ENCODE measurements around the gene PDE10A. TPM values are rescaled to one million over a fixed set of nuclear protein-coding genes. Genes with fewer than 3 reads are reported as not detected.

The PDE10A gene
- total RNA-seq, 4 donors from 2014 or later, result 2.7 to 8.8 (median 7.0) TPM

- TF ChIP-seq, protein P1, sequence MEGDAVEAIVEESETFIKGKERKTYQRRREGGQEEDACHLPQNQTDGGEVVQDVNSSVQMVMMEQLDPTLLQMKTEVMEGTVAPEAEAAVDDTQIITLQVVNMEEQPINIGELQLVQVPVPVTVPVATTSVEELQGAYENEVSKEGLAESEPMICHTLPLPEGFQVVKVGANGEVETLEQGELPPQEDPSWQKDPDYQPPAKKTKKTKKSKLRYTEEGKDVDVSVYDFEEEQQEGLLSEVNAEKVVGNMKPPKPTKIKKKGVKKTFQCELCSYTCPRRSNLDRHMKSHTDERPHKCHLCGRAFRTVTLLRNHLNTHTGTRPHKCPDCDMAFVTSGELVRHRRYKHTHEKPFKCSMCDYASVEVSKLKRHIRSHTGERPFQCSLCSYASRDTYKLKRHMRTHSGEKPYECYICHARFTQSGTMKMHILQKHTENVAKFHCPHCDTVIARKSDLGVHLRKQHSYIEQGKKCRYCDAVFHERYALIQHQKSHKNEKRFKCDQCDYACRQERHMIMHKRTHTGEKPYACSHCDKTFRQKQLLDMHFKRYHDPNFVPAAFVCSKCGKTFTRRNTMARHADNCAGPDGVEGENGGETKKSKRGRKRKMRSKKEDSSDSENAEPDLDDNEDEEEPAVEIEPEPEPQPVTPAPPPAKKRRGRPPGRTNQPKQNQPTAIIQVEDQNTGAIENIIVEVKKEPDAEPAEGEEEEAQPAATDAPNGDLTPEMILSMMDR (IDR thresholded peaks at IDR 0.05; ENCODE audit: low read depth), result no peak
Measured at GRCh38 chr6:165660857-165661663, 2.0 kb downstream of the PDE10A start.

- TF ChIP-seq, protein P1 (IDR thresholded peaks at IDR 0.05; ENCODE audit: low read depth), result no peak
Measured at GRCh38 chr6:165659945-165660856, 2.8 kb downstream of the PDE10A start.

- TF ChIP-seq, protein P1 (IDR thresholded peaks at IDR 0.05; ENCODE audit: low read depth), result no peak
Measured at GRCh38 chr6:165658395-165659058, 4.5 kb downstream of the PDE10A start.

GRCh38 chr6:165657325-165657680 lies 5.7 kb downstream of the PDE10A start:
- TF ChIP-seq, protein P1 (IDR thresholded peaks at IDR 0.05; ENCODE audit: low read depth), result no peak

GRCh38 chr6:165656581-165657324 lies 6.3 kb downstream of the PDE10A start:
- TF ChIP-seq, protein P1 (IDR thresholded peaks at IDR 0.05; ENCODE audit: low read depth), result no peak

- TF ChIP-seq, protein P1 (IDR thresholded peaks at IDR 0.05; ENCODE audit: low read depth), result no peak
Measured at GRCh38 chr6:165655191-165655590, 7.8 kb downstream of the PDE10A start.

All from subcutaneous adipose tissue (tissue), 4 donors.